HG03108 (cell line): Measurements from ENCODE around the gene PTPN1.

ENCODE experiments used
- ATAC-seq: cut with Tn5 transposase; IDR thresholded peaks from one replicate; pipeline ENCODE4 v1.9.1; 2021; ENCODE audit warnings: moderate library complexity; ENCODE audit not compliant: unreplicated experiment

Gene PTPN1

DNA sequence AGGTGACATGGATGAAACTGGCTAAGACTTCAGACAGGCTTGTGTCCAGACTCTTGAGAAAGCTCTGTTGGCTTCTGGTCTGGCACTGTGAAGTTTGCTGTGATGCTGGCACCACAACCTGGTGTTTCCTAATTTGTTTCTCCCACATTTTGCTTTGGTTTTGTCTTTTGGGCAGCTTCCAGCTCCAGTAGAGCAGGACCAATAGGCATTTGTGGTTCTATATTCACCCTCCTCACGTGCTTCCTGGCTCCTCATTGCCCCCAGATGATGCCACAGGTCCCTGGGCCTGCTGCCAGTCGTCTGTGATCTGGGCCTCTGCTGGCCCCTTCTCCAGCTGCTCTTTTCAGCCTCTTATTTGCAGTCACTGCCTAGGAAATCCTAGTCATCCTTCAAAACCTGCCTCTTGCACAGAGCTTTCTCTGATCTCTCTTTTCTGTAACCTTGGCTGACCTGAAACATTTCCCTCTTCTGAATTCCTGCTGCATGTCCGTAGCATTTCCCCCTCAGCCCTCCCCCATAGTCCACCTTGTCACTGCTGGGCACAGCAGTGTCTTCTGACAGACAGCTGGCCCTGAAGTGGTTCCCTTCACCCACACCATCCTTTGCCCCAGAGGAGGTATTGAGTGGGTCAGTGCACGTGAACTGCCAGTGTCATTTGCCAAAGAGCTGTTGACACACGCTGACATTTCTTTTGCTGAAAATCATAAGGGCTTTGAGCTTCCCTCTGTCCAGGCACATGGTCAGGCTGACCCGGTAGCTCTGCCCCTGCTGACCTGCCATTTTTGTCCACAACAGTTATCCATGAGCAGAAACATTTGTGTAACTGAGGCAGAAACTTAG is 63.0 kb downstream of the PTPN1 start:
- no peak for ATAC-seq

DNA sequence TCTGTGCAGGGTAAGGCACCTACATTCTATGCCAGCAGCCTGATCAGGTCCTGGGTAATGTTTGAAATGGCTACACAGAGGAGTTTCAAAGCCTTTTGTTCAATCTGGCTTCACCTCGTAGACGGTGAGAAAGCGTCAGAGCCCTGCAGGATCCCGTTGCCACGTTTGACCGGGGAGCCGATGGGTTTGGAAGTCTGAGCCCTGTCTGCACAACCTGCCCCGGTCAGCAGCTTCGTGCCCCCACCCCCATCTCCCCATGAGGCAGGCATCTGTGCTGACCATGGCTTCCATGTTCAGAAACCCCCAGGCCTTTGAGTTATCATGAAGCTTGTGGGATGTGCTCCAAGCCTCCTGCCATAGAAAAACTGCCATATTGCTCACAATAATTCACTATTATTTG is 63.9 kb downstream of the PTPN1 start:
- no peak for ATAC-seq

GRCh38 chr20:50574586-50574985 is 64.4 kb downstream of the PTPN1 start:
- ATAC-seq = no peak

DNA sequence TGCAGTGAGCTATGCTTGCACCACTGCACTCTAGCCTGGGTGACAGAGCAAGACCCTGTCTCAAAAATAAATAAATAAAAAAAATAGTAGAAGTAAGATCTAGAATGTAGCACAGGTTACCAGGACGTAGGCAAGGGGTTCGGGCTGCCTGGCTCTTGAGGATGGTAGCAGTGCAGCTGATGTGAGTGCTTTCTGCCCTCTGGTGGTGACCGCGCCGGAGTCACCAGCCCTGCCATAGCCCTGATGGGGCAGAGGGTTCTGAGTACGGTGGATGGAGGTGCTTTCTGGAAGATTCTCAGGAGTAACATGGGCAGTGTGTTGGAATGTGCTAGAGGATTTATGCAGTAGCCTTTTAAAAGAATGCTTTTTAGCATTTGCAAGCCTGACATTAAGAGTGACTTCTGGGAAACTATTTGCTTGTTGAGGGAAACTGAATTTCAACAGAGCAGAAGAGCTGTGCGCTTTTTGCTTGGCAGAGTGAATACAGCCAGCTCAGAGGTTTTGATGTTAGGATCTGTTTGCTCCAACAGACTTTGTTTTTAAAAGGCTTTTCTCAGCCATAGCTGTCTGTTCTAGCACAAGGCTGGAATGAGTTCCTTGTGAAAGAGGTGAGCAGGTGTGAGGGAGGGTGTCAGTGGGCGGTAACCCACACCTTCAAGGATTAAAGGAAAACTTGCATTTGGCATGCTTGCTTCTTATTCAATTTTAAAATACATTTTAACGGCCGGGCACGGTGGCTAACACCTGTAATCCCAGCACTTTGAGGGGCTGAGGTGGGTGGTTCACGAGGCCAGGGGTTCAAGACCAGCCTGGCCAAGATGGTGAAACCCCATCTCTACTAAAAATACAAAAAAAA is 65.9 kb downstream of the PTPN1 start:
- ATAC-seq = no peak

DNA sequence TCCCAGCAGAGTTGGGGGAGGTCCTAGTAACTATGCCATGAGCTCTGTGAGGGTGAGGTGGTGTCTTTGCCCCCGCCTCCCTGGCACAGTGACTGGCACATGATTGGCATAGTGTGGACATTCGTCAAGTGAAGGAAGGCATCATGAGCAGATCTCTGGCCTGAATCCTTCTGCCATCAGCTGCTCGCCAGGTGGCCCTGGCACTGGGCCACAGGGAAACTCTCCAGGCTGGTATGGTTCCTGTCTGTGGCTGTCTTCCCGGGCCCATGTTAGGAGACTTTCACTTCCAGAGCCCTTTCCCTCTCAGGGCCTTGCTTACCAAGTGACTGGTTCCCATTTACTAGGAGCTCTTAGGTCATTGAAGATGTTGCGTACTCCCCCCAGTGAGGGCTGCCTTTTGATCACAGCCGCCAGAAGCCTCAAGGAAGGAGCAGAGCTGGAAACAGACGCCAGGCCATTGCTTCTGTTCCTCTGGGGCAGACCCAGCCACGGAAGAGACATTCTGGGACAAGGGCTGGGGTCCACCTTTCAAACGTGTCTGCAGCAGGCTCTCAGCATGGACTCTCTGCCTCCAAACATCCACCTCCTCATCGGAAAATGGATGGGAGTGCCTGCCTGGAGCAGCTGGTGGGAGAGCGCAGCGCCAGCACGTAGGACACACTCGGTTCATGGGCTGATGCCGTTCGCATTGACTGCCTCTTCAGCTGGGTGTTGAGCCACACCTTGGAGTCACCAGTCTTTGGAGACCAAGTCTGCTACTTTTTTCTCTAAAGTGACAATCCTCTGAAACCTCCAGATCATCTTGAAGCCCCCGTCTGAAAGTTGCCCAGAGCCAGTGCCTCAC is 67.2 kb downstream of the PTPN1 start:
- ATAC-seq = no peak

GRCh38 chr20:50578061-50578777 is 68.0 kb downstream of the PTPN1 start:
- no peak for ATAC-seq

DNA sequence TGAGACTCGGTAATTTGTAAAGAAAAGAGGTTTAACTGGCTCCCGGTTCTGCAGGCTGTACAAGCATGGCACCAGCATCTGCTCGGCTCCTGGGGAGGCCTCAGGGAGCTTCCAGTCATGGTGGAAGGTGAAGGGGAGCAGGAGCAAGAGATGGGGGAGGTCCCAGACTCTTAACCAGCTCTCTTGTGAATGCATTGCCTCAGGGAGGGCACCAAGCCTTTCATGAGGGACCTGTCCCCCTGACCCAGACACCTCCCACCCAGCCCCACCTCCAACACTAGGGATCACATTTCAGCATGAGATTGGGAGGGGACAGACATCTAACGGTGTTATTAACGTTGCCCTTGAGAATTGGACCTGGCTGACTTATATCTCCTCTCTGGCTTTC is 68.6 kb downstream of the PTPN1 start:
- ATAC-seq = no peak

GRCh38 chr20:50579511-50579910 is 69.3 kb downstream of the PTPN1 start:
- ATAC-seq = no peak

GRCh38 chr20:50580016-50580747 is 70.0 kb downstream of the PTPN1 start:
- ATAC-seq = no peak

DNA sequence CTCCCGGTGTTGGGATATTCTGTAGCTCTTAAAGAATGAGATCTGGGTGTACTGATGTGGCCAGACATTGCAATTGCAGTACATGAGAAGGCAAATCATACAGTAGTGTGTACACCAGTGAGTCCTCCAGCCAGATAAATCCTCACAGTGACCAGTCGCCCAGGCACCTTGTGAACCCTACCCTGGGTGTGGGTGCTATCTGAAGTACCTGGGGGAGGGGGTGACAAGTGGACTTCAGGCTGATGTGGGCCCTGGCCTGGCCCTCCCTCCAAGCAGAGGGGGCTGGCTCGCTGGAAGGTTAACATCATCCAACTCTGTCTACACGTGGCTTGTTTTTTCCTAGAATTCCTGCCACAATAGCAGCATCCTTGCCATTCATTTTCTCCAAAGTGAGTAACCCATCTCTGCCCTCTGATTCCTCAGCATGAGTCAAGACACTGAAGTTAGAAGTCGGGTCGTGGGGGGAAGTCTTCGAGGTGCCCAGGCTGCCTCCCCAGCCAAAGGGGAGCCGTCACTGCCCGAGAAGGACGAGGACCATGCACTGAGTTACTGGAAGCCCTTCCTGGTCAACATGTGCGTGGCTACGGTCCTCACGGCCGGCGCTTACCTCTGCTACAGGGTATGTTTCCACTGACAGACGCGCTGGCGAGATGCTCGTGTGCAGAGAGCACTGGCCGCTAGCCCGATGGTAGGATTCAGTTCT is 70.8 kb downstream of the PTPN1 start:
- ATAC-seq = no peak

GRCh38 chr20:50582092-50582491 is 71.9 kb downstream of the PTPN1 start:
- no peak for ATAC-seq

- no peak for ATAC-seq
Observed at GRCh38 chr20:50582591-50583234, 72.5 kb downstream of the PTPN1 start.

GRCh38 chr20:50583442-50584150 is 73.4 kb downstream of the PTPN1 start:
- ATAC-seq = no peak

DNA sequence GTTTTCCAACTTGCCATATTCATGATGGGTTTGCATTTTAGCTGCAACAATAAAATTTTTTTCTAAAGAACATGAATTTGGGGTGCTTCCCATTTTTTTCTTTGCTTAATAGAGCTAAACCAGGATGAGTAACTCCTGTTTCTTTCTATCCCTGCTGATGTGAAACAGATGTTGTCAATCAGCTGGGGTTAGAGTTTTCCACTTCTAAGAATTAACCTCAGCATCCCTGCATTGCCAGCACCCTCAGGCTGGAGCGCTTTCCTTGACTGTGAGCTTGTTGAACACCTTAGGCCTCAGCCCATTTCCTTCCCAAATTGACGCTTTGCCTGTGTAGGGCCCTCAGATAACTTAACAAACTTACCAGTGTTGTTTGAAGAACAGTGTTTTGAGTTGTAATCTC is 74.5 kb downstream of the PTPN1 start:
- no peak for ATAC-seq

- no peak for ATAC-seq
Observed at GRCh38 chr20:50585214-50585613, 75.0 kb downstream of the PTPN1 start.

DNA sequence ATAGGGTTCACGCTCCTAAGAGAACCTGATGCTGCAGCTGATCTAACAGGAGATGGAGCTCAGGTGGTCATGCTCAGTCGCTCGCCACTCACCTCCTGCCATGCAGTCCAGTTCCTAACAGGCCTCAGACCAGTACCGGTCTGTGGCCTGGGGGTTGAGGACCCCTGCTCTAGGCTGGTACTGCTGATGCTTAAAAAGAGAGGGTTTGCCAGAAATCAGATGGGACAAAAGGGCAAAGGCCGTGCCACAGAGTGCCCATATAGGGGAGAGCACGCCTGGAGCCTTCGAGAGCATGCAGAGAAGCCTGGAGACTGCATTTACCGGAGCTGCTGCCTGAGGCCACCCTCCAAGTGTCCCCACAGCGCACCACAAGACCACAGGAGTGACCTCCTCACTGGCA is 75.5 kb downstream of the PTPN1 start:
- ATAC-seq = no peak

- ATAC-seq = no peak
Observed at GRCh38 chr20:50586531-50587232, 76.5 kb downstream of the PTPN1 start.
